Bronchial epithelial cell (primary cell): ENCODE data around the gene ENC1. TPM values are rescaled to one million over a fixed set of nuclear protein-coding genes. Genes with fewer than 3 reads are reported as not detected.

Source experiments
- DNase-seq: peaks from one replicate; pipeline ENCODE4 v3.0.0-alpha.2; 2010; ENCODE audit warnings: low read depth
- FAIRE-seq: peaks from 2 replicates; lab custom pipeline; 2011; peaks lifted over from hg19 to GRCh38; lab: Jason Lieb, UNC
- H3K27me3 ChIP-seq: 2 replicates; pipeline ENCODE4 v1.5.1; 2011; ENCODE audit warnings: low read length; ENCODE audit not compliant: control insufficient read depth, insufficient read depth
- H3K36me3 ChIP-seq: 2 replicates; pipeline ENCODE4 v1.5.1; 2011; ENCODE audit warnings: low read length; ENCODE audit not compliant: control insufficient read depth, insufficient read depth
- H3K4me3 ChIP-seq: 2 replicates; pipeline ENCODE4 v1.5.1; 2011; ENCODE audit warnings: mild to moderate bottlenecking, low read depth, low read length, control low read depth
- CTCF ChIP-seq: IDR thresholded peaks from 2 replicates; pipeline ENCODE4 v1.5.1; 2011; ENCODE audit warnings: mild to moderate bottlenecking, moderate library complexity, low read length, control low read depth, inconsistent platforms; ENCODE audit not compliant: insufficient read depth, severe bottlenecking
- total RNA-seq: library from RNA; depleted of rRNA; stranded (reverse); fragments of >200 nt; gene quantifications from 2 replicates; pipeline ENCODE4 v1.2.1, GENCODE V29; 2014

Gene ENC1
- total RNA-seq, 1 donor from 2014 or later: 3.9 TPM

- H3K36me3 ChIP-seq: peaks cover 14% of the 10 kb centered on the region
- FAIRE-seq (no peak), DNase-seq (peak; percentile 65)
- H3K4me3 ChIP-seq: peak overlapping the region; percentile 86
- no peaks in the 10 kb centered on the region for H3K27me3 ChIP-seq
- no peak for TF ChIP-seq CTCF
Observed at GRCh38 chr5:74638970-74639806, 1.3 kb downstream of the ENC1 start.

GRCh38 chr5:74638544-74638969 is 2.0 kb downstream of the ENC1 start:
- DNase-seq (no peak), FAIRE-seq (no peak)
- H3K36me3 ChIP-seq: peaks cover 14% of the 10 kb centered on the region
- no peaks in the 10 kb centered on the region for H3K27me3 ChIP-seq
- TF ChIP-seq CTCF: no peak
- H3K4me3 ChIP-seq: peak overlapping the region; percentile 86

GRCh38 chr5:74636552-74636951 is 4.0 kb downstream of the ENC1 start:
- TF ChIP-seq CTCF: no peak
- peaks cover 14% of the 10 kb centered on the region for H3K36me3 ChIP-seq
- DNase-seq: peak; percentile 45
- H3K27me3 ChIP-seq: no peaks in the 10 kb centered on the region
- FAIRE-seq: no peak
- no peak overlapping the region for H3K4me3 ChIP-seq

- no peak for TF ChIP-seq CTCF
- no peak overlapping the region for H3K4me3 ChIP-seq
- no peaks in the 10 kb centered on the region for H3K27me3 ChIP-seq
- peaks cover 14% of the 10 kb centered on the region for H3K36me3 ChIP-seq
- FAIRE-seq (no peak), DNase-seq (no peak)
Observed at GRCh38 chr5:74636149-74636548, 4.4 kb downstream of the ENC1 start.

- H3K36me3 ChIP-seq: peaks cover 14% of the 10 kb centered on the region
- FAIRE-seq: no peak
- no peak for DNase-seq
- H3K27me3 ChIP-seq: no peaks in the 10 kb centered on the region
- no peak overlapping the region for H3K4me3 ChIP-seq
- no peak for TF ChIP-seq CTCF
Observed at GRCh38 chr5:74634611-74635286, 5.8 kb downstream of the ENC1 start.
